HG03025 (cell line): ENCODE measurements around the gene TRIM43.
"Not testable (repeated sequence)": the region's sequence is repeated elsewhere in the genome, so short reads cannot be mapped to it uniquely, and the experiment has no call there.

ENCODE experiments used
- ATAC-seq: cut with Tn5 transposase; IDR thresholded peaks from one replicate; pipeline ENCODE4 v1.9.1; 2021; ENCODE audit warnings: mild to moderate bottlenecking, moderate library complexity; ENCODE audit not compliant: unreplicated experiment, low FRiP score

Gene TRIM43

DNA sequence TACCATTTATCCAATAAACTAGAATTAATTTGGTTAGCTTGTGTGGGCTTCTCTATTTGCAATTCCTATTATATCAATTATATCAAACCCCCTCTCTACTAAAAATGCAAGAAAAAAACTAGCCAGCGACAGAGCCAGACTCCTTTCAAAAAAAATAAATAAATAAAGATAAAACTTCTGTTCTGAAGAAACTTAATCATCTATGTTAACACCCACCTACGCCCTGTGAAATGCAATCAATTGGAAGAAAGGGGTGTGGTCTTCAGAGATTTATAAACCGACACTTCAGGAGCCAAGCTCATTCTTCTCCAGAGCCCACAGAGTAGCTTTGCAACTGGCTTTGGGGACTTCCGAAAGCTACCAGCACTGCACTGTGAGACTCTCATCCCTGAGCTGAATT lies at the start of gene TRIM43:
Gene TRIM43 (plus strand): TSS at position 301 of the 400 bp plus-strand sequence. CDS start 2,023 bp downstream, outside the sequence.
- not testable (repeated sequence) for ATAC-seq

DNA sequence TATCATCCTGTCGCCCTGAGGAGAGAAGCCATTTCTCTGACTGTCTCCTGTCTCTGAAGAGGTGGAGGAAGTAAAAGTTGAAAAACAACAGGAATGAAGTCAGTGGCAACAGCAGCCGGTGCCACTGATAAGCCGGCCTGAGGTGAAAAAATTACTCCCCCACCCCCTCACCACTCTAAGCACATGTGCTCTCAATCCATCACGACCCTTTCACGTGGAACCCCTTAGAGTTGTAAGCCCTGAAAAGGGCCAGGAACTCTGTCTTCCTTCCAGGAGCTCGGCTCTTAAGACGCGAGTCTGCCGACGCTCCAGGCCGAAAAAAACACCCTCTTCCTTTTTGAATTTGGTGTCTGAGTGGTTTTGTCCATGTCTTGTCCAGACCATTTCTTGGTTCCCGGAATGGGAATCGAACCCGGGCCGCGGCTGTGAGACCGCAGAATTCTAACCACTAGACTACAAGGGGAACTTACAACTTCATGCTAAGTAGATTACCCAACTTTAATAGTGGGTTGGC lies 40.7 kb upstream of the TRIM43 start:
- no peak for ATAC-seq

DNA sequence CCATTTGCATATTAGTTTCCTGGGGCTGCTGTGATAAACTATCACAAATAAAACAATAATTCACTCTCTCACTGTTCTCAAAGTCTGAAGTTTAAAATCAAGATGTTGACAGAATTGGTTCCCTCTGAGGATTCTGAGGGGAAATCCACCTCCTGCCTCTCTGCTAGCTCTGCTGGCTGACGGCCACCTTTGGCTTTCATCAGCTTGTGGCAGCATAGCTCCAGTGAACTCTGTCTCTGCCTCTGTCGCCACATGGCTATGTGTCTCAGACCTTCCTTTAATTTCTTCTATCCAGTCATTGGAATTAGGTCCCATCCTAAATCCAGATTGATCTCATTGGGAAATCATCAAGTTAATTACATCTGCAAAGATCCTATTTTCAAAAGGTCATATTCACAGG lies 38.9 kb upstream of the TRIM43 start:
- no peak for ATAC-seq

DNA sequence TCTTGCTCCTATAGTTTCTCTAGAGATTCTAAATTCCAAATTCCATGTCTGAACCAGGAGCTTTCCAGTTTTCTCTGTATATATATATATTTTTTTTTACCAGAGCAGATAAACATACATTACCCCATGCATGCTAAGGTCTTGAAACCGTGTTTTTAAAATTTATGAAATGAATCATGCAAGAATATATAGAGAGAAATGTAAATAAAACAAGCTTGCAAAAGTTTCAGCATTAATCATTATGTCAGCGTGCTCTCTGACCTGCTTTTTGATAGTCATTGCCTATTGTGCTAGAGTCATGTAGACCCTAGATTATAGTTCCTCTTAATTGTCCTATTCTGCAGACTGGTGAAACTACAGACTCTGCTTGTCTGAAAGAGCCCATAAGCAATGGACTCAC lies 22.6 kb upstream of the TRIM43 start:
- no peak for ATAC-seq

DNA sequence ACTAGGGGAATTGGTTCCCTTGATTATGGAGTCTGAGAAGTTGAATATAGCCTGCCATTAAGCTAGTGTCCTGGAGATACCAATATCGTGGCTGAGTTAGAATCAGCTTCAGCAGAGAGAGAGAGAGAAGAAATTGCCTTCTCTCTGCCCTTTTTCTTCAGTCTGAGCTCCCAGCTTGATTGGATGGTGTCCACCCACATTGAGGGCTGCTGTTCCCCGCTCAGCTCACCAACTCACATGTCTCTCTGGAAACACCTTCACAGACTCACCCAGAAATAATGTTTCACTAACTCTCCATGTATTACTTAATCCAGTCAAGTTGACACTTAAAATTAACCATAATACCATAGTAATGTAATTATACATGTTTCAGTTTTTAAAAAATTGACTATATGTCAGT lies 17.9 kb upstream of the TRIM43 start:
- ATAC-seq: no peak

DNA sequence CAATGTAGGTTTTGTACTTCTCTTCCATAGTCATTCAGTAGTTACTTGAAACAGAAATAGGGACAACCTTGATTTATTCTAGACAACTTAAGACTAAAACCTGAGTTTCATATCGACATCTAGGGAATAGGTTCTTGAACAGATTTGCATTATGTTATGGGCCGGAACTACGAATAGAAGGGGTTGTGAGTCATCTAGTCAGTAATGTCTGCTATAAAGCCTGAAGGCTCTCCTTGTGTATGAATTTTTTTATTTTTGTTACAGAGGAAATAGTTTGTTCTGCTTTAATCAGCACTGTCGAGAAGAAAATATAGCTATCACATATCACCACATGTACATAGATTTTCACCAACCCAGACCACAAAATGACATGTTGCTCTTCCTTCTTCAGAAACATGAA lies 17.3 kb upstream of the TRIM43 start:
- no peak for ATAC-seq

DNA sequence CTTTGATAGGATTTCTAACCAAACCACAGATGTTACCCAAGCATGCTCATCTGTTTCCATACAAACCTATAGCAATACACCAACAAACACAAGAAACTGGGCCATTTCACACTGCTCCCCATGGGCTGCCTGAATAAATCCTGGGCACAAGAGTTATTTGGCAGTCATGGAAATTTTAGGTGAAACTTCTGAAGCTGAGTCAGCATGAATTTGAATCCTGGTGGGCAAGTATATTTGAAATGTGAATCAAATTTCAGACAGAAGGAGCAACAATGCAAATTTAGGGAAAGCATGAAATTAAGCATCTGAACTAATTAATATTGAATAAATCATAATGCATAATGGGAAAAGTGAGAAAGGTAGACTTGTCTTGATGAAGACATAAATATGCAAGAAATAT lies 15.9 kb upstream of the TRIM43 start:
- ATAC-seq: no peak

DNA sequence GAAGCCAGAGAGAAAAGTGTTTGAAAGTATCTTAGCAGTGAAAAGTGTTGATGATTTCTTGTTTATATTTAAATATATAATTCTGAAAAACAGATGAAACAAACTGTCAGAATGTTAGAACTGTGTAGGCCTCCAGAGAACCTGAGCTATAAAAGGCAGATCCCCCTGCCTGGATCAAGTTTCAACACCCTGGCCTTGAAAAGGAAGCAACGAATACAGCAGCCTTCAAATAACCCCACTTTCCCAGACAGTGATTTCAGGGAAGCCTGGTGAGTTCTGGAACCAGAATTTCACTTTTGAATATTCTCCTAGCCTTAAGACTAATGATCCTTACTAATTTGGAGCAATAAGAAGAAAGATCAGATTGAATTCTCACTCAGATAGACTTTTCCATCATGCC lies 13.3 kb upstream of the TRIM43 start:
- no peak for ATAC-seq

DNA sequence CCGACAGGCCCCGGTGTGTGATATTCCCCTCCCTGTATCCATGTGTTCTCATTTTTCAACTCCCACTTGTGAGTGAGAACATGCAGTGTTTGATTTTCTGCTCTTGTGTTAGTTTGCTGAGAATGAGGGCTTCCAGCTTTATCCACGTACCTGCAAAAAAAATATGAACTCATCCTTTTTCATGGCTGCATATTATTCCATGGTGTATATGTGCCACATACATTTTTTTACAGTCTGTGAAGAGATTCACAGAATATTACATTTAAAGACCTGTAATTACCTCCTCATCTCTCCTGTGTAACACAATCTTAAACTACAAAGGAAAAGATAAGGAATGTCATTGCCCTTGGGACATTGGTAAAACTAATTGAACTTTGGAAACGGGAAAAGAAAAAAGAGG lies 8.3 kb upstream of the TRIM43 start:
- ATAC-seq: not testable (repeated sequence)

DNA sequence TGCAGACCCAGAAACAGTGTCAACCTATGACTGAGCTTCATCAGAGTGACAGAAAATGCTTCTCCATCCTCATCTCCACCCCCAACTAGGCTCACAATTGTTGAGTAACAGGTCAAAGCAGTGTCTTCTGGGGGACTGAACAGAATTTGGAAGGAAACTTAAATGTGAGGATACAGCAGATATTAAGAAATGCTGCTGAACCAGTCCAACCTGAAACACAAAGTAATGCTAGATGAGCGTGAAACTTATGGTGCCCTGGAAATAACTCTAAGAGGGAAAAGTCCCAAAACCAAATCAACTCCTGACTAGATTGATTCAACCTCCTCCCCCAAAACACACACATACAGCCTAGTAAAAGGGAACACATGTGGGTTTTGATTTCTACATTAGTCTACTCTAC lies 7.5 kb upstream of the TRIM43 start:
- ATAC-seq: not testable (repeated sequence)

DNA sequence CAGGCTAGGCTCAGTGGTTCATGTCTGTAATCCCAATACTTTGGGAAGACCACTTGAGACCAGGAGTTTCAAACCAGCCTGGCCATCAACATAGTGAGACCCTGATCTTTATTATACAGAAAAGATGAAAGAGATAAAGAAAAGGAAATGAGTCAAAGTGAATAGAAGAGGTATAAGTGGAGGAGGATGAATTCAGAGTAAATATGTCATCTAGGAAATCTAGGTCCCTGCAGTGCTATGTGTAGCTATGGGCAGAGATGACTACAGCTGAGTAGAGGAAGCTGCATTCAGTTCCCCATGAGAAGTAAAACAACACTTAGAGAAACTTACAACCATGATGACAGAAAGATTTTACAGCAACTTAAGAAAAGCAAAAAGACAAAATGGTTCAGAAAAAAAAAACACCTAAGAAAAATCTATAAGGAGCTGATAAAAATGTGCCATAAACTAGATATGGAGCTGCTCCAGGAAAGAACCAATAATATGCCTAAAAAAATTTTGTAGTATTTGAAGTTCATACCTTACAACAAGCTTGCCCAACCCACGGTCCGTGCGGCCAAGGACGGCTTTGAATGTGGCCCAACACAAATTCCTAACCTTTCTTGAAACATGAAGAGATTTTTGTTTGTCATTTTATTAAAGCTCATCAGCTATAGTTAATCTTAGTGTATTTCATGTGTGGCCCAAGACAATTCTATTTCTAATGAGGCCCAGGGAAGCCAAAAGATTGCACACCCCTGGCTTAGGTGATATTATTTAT lies 1.8 kb upstream of the TRIM43 start:
- ATAC-seq: not testable (repeated sequence)

DNA sequence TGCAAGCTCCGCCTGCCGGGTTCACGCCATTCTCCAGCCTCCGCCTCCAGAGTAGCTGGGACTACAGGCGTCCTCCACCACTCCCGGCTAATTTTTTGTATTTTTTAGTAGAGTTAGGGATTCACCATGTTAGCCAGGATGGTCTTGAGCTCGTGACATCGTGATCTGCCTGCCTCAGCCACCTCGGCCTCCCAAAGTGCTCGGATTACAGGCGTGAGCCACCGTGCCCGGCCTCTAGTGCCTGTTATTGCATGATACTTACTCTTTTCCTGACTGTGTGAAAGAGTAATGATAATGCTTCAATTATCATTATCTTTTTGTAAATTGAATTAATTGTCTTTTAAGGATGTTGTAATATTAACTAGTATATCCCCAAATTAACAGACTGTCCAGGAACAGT lies 1.2 kb downstream of the TRIM43 start:
- not testable (repeated sequence) for ATAC-seq

DNA sequence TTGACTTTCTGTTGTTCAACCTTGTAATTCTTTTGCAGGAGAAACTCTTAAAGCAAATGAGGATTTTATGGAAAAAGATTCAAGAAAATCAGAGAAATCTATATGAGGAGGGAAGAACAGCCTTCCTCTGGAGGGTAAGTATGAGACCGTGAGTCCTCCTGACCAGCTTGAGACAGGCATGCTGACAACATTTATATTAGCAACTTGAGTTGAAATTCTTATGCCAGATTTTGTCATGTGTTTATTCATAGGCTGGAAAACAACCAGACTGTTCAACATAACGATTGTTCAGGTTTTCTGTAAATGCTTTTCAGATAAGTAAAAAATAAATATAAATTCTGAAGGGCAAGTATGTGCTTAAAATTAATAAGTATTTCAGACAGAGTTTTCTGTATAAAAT lies 3.2 kb downstream of the TRIM43 start:
- ATAC-seq: not testable (repeated sequence)

DNA sequence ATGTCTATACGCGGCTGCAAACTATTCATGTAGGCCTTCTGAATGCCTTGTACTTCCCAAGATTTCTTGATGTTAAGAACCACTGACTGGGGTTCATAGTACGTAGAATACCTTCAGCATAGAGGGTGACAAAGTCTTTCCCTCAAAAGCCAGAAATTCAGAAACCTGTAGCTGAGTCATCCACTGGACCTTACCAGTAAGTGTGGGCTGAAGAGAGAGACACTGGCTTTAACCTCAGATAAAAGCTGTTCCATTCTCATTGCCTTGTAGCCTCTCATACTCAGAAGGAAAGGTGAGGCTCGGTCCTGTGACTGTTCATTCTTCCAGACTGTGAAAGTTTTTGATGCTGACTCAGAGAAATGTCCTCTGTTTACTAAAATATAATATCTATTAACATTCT lies 9.5 kb downstream of the TRIM43 start:
- not testable (repeated sequence) for ATAC-seq

DNA sequence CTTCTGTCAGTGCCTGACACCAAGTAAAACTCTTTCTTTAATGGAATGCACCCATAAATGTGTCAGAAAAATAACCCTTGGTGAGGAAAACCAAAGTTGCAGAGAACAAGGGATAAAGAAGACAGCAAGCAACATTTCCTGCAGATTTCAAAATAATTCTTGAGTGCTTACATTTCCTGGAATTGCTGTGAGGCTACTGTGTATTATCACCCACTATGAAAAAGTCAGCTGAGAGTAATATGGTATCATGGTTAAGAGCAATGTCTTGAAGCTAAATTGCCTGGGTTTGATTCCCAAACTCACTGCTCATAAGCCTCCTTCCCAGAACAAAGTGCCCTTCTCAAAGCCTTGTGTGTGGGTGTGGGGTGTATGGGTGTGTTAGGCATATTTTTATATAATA lies 10.3 kb downstream of the TRIM43 start:
- not testable (repeated sequence) for ATAC-seq

DNA sequence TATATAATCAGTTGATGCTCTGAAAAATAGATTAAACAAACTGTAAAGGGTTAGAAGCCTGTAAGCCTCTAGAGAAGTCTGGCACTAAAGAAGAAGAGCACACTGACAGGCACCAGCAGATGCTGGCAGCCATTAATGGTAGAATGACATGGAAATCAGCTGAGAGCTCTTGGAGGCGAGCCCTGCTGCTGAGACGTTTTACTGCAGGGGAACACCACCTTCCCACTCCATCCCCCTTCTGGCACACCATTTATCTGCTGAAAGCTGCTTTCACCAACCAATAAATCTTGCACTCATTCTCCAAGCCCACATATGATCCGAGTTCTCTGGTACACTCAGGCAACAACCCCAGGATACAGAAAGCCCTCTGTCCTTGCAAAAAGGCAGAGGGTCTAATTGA lies 16.6 kb downstream of the TRIM43 start:
- not testable (repeated sequence) for ATAC-seq

DNA sequence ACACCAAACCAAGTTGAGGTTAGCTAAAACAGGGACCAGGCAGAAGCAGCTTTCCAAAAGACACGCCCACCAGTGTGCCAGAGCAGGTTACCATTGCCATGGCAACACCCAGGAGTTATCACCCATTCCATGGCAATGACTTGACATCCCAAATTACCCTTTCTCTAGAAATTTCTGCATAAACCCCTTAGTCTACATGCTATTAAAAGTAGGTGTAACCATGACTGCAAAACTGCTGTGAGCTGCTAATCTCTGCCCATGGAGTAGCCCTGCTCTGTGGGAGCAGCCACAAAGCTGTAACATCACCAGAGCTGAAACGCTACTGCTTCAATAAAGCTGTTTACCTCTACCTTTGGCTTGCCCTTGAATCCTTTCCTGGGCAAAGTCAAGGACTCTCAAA lies 18.0 kb downstream of the TRIM43 start:
- ATAC-seq: not testable (repeated sequence)

DNA sequence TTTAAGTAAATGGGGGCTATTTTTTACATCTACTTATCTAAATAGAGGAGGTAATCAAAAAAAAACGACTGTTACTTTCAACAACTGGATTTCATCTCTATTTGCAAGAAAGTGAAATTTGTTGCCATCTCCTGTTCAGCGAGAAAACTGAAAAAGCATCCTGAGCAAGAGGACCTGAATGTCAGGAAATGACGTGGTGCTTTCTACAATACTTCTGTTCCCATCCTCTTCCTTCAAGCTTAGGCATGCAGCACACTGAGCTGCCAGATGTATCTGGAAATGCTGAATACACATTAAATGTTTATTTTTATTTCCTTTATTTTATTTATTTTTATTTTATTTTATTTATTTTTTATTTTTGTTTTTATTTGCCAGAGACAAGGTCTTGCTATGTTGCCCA lies 21.2 kb downstream of the TRIM43 start:
- ATAC-seq: not testable (repeated sequence)

DNA sequence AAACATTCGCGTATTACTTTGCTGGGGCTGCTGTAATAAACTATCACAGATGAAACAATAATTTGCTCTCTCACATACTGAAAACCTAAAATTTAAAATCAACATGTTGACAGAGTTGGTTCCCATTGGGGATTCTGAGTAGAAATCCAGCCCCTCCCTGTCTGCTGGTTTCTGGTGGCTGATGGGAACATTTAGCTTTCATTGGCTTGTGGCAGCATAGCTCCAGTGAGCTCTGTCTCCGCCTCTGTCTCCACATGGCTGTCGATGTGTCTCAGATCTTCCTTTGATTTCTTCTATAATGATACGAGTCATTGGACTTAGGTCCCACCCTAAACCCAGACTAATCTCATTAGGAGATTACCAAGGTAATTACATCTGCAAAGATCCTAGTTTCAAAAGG lies 30.9 kb downstream of the TRIM43 start:
- not testable (repeated sequence) for ATAC-seq

DNA sequence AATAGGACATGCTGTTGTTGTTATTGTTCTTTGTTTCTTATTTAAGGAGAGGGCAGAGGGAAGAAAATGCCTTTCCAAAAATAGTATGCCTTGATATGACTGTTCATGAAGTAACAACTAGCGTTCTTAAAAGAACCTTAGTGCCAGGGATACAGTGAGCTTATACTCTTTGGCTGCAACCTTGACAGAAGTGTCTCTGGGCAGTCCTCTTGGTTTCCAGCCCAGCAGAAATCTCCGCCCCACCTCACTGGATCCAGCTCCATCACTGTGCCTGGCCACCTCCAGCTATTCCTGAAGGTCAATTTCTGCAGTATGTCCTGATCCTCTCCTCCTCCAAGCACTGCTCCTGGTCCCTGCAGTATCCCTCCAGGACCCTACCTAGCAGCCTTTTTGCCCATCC lies 39.2 kb downstream of the TRIM43 start:
- ATAC-seq: not testable (repeated sequence)

DNA sequence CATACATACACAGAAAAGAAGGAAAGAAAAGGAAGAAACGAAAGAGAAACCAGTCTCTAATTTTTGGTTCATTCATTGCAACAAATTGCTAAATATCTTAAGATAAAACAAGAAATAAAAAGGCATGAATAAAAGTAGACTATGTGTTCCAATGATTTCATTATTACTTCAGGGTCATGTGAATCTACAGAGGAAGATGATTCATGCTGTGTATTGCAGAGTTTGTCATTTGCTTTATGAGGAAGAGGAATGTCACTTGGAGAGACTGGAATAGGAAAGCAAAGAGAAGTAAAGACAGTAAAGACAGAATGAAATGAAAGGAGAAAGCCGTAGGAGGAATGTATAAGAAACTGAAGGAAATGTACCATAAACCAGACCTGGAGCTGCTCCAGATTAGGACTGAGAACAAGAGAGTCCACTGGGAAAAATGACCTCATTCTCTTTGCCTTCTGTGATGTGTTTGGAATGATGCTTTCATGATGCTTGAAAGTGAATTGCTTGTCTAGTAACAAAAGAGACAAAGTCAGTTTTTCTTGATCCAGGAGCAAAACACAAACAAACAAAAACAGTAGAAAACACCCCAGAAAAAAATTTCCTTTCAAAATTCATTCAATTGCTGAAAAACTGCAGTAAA lies 41.9 kb downstream of the TRIM43 start:
- not testable (repeated sequence) for ATAC-seq
